Parathyroid adenoma (tissue), 2 donors: ENCODE data around the gene SGCG.

Experiments used
- H2AFZ ChIP-seq: fragments of 300-600 bp; sonication (generic); one replicate; pipeline ENCODE4 v1.7.0; 2017; ENCODE audit warnings: antibody characterized with exemption, mild to moderate bottlenecking
- H3K27ac ChIP-seq: fragments of 300-600 bp; sonication (generic); one replicate; pipeline ENCODE4 v1.7.0; 2017
- H3K27me3 ChIP-seq: fragments of 300-600 bp; sonication (generic); one replicate; pipeline ENCODE4 v1.7.0; 2017; ENCODE audit warnings: low read length; ENCODE audit not compliant: control insufficient read depth, insufficient read depth
- H3K36me3 ChIP-seq: fragments of 300-600 bp; sonication (generic); one replicate; pipeline ENCODE4 v1.7.0; 2017; ENCODE audit warnings: low read length; ENCODE audit not compliant: control insufficient read depth, insufficient read depth
- H3K4me1 ChIP-seq: fragments of 300-600 bp; sonication (generic); one replicate; pipeline ENCODE4 v1.7.0; 2017; ENCODE audit warnings: control low read depth
- H3K4me2 ChIP-seq: fragments of 300-600 bp; sonication (generic); one replicate; pipeline ENCODE4 v1.7.0; 2017; ENCODE audit warnings: low read length
- H3K4me3 ChIP-seq: fragments of 300-600 bp; sonication (generic); one replicate; pipeline ENCODE4 v1.7.0; 2017; ENCODE audit warnings: low read depth, low read length
- H3K79me2 ChIP-seq: fragments of 300-600 bp; sonication (generic); one replicate; pipeline ENCODE4 v1.7.0; 2017; ENCODE audit warnings: control low read depth
- H3K9ac ChIP-seq: fragments of 300-600 bp; sonication (generic); one replicate; pipeline ENCODE4 v1.7.0; 2017; ENCODE audit warnings: mild to moderate bottlenecking
- H3K9me3 ChIP-seq: fragments of 300-600 bp; sonication (generic); one replicate; pipeline ENCODE4 v1.7.0; 2017; ENCODE audit warnings: low read length; ENCODE audit not compliant: control insufficient read depth
- TF ChIP-seq, protein P1 (sequence below): fragments of 300-600 bp; sonication (generic); IDR thresholded peaks from one replicate; pipeline ENCODE4 v1.7.0; 2017; ENCODE audit warnings: antibody characterized with exemption, mild to moderate bottlenecking
- donor health status: primary hyperparathyroidism.

SGCG gene

DNA sequence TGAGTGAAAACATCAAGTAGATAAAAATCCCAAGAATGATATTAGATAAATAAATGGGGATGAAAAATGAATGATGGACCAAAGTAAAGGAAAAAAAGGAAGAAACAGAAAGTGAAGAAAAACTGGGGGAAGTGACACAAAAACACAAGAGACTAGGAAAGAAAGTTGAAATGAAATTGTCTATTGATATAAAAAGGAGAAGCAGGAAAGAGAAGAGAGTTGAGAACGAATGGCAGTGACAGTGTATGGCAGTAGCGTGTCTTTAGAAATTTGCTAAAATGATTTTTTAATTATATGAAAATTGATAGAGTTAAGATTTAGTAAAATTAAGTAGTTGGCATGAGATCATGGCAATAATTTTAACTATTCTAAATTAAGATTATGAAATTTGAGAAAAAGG is 36.3 kb upstream of the SGCG start:
- Histone ChIP-seq H3K4me1 (no peaks in the 10 kb centered on the region), H2AFZ (no peak overlapping the region), H3K79me2 (no peaks in the 10 kb centered on the region)

DNA sequence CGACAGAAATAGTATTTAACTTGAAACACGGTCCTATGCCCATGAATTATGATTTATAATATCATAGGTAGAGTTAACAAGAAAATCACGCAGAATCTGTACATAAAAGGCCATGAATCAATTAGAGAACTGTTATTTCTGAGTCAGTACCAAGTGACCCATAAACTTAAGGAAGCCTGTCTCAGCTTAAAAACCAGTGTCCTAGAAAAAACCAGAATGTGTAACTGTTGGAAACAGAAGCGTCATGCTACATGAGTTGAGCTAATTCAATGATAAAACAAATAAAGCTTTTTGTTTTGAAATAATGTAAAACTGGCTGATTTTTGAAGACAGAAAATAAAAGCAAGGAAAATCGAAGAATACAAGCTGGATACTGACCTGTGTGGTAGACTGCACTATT is 34.8 kb upstream of the SGCG start:
- Histone ChIP-seq H3K27me3 (no peaks in the 10 kb centered on the region), H3K79me2 (no peaks in the 10 kb centered on the region), H3K4me3 (no peak overlapping the region), H3K9me3 (no peaks in the 10 kb centered on the region), H3K9ac (no peak overlapping the region), H3K36me3 (no peaks in the 10 kb centered on the region), H2AFZ (no peak overlapping the region), H3K4me2 (no peak overlapping the region), H3K27ac (no peak overlapping the region), H3K4me1 (no peaks in the 10 kb centered on the region)
- TF ChIP-seq, protein P1, sequence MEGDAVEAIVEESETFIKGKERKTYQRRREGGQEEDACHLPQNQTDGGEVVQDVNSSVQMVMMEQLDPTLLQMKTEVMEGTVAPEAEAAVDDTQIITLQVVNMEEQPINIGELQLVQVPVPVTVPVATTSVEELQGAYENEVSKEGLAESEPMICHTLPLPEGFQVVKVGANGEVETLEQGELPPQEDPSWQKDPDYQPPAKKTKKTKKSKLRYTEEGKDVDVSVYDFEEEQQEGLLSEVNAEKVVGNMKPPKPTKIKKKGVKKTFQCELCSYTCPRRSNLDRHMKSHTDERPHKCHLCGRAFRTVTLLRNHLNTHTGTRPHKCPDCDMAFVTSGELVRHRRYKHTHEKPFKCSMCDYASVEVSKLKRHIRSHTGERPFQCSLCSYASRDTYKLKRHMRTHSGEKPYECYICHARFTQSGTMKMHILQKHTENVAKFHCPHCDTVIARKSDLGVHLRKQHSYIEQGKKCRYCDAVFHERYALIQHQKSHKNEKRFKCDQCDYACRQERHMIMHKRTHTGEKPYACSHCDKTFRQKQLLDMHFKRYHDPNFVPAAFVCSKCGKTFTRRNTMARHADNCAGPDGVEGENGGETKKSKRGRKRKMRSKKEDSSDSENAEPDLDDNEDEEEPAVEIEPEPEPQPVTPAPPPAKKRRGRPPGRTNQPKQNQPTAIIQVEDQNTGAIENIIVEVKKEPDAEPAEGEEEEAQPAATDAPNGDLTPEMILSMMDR = no peak

More for the DNA sequence above, 36.3 kb upstream of the SGCG start:
- no peaks in the 10 kb centered on the region for H3K9me3 ChIP-seq
- H3K4me3 ChIP-seq = no peak overlapping the region
- H3K27ac ChIP-seq = no peak overlapping the region
- no peak overlapping the region for H3K4me2 ChIP-seq
- no peaks in the 10 kb centered on the region for H3K27me3 ChIP-seq
- no peak overlapping the region for H3K9ac ChIP-seq
- TF ChIP-seq, protein P1 = no peak
- H3K36me3 ChIP-seq = no peaks in the 10 kb centered on the region

DNA sequence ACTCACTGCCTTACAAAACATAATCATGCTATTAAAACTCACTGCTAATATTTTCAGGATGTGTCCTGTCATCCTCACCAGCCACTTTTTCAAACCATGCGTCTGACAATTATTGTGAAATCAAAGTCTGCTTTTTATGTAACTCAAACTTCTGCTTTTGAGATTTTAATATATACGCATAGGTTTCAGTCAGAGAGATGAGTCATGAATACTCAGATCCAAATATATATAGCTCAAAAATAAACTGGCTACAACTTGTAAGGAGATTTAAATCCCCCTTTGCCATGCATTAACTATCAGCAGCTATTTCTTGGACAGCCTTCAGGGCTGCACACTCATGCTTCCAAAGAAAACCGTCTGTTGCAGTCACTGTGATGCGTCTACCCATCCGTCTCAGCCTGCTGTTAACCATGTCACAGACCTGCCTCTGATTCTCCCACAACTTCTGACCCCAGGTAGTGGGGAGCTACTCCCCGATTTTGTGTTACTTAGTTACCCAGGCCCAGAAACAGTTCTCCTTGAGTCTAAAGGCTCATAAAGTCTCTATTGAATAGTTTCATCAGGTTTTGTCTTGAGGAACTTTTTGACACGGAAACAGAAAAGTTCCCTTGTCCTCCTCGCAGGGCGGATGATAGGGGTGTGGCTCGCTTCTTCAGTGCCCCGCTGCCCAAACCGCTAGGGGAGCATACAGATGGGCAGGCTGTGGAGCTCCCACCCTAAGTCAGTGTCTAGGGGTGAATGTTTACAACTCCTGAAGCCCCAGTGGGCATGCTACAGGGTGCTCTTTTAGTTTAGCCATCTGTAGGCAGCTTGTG is 33.8 kb upstream of the SGCG start:
- Histone ChIP-seq H3K9me3 (no peaks in the 10 kb centered on the region), H3K27ac (no peak overlapping the region), H3K27me3 (no peaks in the 10 kb centered on the region), H3K4me2 (no peak overlapping the region), H3K36me3 (no peaks in the 10 kb centered on the region), H3K9ac (no peak overlapping the region), H3K4me3 (no peak overlapping the region), H3K79me2 (no peaks in the 10 kb centered on the region), H2AFZ (no peak overlapping the region), H3K4me1 (no peaks in the 10 kb centered on the region)
- TF ChIP-seq, protein P1 = no peak

DNA sequence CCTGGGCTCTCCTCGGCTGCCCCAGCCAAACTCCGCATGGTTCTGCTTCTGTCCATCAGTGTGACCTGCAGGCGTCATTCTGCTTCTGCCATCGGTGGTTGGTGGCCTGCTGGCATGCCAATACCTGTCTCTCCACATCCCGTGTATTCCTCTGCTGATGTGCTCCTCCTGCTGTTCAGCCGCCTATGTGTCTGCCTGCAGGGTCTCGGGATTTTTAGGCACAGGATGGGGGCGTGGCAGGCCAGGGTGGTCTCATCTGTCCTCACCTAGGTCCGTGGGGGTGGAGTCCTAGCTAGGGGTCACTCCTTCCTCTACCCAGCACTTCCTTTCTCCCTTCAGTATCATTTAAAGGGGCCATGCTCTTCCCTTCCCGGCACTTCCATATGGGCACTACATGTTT is 33.0 kb upstream of the SGCG start:
- Histone ChIP-seq H3K4me2 (no peak overlapping the region), H3K9me3 (no peaks in the 10 kb centered on the region), H3K79me2 (no peaks in the 10 kb centered on the region), H3K27ac (no peak overlapping the region), H3K4me1 (no peaks in the 10 kb centered on the region), H2AFZ (no peak overlapping the region), H3K27me3 (no peaks in the 10 kb centered on the region), H3K36me3 (no peaks in the 10 kb centered on the region), H3K9ac (no peak overlapping the region), H3K4me3 (no peak overlapping the region)
- TF ChIP-seq, protein P1 = no peak

DNA sequence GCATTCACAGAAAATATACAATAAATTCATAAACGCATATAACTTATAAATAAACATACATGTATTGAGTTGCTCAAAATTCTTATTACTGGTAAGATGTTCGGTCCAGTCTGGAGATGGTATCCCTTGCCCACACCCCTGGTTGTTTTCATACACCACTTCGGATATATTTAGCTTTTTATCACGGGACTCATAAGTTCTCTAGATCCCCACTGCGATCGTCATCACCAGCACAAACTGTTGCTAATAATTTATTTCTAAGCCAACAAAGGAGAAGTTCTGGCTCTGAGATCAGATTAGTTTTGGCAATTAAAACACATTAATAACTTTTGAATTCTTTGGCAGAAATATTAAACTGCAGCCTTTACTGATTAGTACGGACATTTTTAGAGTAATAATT is 23.0 kb upstream of the SGCG start:
- Histone ChIP-seq H3K36me3 (peaks cover 2% of the 10 kb centered on the region), H2AFZ (no peak overlapping the region), H3K27ac (no peak overlapping the region), H3K9me3 (no peaks in the 10 kb centered on the region), H3K4me2 (no peak overlapping the region), H3K4me1 (no peaks in the 10 kb centered on the region), H3K79me2 (no peaks in the 10 kb centered on the region), H3K9ac (no peak overlapping the region), H3K4me3 (no peak overlapping the region), H3K27me3 (no peaks in the 10 kb centered on the region)
- TF ChIP-seq, protein P1 = no peak
